NCI-H187 (cell line): Measurements from ENCODE around the gene CALML5.

Experiments
- DNase-seq, 2 experiments: peaks; one replicate each; lab custom pipeline; 2025; lab: John Stamatoyannopoulos, UW

The CALML5 gene

DNA sequence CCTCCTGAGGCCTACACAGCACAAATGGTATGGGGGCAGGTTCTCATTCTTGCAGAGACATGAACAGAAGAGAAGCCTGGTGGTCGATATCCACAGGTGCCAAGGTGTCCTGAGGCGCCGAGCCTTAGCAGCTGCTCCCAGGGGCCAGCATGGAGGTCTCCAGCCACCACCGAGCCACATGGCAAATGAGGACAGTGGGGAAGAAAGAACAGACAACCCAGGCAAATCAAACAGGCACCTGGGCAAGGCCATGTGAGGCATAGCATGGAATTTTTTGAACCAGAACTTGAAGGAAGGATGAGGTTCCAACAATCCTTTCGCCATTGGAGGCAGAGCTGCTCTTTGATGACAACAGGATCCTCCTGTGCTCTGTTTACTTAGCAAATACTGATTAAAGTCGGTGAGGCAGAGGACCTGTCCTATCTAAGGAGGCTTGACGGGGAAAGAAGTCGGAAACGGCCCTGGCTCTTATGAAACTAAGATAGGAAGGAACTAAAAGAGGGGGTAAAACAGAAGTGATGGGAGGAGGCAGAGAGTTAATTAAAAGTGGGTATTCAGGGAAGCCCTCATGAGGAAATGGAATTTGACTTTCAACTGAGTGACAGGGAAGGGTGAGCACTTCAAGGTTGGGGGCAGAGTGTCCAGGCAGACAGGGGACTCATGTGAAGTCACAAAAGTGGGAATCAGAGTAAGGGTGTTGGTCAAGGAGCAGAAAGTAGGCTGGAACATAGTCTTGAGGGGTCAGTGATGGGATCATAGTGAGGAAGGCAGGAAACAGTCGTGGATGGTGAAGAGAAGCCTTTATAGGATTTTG lies 16.8 kb upstream of the CALML5 start:
- no peak for DNase-seq

DNA sequence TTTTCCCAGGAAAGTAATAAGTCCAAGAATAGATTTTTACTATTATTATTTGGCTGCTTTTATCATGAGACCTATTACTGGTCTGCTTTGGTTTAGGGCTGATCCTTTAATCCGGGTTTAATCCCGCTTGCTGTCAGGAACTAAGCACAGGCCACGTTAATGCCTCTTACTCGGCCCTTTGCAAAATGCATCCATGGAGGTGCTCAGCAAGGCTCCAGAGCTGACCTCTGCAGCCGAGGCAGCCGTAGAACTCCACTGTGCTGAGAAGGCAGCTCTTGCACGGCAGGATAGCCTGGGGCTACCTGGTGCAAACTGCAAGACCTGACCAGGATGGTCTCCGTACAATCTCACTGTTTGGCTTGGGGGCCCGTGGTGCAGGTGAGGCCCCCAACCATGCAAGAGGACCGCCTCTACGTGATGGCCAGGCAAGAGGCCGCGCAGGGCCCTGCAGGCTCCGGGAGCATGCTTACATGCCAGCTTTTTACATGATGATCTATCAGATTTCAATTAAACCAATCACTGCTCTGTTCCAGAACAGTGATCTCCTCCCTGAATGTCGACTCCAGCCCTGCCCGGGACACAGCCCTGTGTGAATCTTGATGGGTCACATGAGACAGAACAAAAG lies 15.0 kb upstream of the CALML5 start:
- no peak for DNase-seq

DNA sequence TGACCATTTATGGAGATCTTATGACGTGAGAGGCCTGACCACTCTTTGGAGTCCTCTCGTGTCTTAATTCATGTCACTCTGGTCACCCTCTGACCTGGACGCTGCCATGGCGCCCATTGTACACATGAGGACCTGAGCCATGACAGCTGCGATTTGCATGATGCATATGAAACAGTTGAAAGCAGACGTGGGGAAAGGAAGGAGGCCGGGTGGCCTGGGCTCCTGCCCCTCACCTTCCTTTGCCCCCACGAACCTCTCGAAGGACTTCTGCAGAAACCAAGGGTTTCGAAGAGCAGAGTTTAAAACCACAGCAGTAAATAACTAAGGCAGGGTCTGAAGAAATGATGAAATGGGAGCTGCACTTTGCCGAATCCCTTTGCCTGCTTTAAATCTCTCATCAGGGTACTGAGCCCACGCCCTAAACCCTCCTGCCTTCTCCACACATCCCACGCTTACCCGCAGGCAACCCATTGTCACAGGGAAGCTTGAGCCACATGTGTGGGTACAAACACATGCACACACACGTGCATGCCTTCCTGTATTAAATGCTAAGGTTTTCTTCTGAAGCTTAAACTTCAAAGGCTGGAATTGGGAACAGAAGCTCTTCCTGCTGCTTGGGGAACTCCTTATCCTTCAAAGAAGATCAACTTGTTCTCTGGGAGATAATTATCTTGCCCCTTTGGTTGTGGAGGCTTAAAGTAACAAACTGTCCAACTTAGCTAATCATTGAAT lies 13.7 kb upstream of the CALML5 start:
- no peak for DNase-seq

DNA sequence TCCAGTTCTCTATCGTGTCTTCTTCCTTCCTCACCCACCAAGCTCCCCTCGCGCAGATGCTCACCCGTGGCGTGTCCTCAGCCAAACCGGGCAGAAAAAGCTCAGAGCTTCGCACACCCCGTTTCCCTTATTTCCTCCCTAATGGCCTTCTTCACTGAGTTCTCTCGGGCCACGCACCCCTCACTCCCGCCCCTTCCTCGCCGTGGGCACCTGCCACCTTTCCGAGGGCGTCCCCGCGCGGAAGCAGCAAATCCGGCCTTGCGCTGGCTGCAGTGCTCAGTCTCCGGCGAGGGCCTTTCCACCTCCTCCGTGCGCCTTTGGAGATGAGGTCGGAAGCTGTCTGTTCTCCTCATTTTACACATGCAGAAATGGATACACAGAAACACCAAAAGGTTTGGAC lies 13.0 kb upstream of the CALML5 start:
- no peak for DNase-seq

DNA sequence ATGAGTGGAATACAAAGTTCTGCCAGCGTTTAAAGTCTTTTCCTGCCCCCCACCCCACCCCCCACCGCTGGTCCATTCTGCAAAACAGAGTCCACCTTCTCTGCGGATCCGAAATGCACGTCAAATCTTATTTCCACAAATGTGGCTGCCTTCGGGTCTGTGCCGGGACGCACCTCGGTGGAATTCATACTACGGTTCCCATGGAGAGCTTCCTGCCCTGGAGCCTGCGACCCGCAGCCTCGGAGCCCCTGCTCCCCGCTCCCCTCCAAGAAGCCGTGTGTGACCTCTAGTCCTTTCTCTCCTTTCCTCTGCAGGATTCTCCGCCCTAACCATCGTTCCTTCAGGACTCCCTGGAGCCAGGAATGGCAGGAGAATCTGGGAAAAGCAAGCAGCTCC lies 12.5 kb upstream of the CALML5 start:
- DNase-seq: no peak

DNA sequence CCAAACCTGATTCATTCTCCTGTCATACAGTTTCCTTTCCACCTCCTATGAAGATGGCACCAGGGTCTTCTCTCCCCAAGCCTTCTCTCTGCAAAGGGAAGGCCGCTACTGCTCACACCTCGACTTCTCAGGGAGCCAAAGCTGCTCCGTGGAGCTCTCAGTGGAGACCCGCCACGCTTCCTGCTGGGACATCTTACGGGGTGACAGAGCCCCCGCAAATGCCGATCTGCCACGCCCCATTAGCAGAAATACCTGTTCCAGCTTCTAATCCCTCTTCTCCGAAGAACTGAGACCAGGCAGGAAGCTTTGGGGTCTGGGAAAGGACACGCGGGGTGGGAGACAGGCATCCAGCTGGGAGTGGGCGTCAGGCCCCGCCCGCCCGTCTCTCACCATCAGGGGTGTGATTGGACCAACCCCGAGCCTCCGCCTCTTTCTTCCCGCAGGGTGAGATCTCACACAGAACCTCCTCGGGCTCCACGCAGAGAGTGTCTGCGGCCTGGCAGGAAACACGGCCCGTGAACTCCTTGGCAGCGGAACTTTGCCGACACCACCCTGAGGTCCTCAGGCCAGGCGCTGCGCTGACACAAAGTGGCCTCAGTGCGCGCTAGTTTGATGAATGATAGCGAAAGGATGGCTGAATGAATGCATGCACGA lies 12.0 kb upstream of the CALML5 start:
- DNase-seq: no peak

DNA sequence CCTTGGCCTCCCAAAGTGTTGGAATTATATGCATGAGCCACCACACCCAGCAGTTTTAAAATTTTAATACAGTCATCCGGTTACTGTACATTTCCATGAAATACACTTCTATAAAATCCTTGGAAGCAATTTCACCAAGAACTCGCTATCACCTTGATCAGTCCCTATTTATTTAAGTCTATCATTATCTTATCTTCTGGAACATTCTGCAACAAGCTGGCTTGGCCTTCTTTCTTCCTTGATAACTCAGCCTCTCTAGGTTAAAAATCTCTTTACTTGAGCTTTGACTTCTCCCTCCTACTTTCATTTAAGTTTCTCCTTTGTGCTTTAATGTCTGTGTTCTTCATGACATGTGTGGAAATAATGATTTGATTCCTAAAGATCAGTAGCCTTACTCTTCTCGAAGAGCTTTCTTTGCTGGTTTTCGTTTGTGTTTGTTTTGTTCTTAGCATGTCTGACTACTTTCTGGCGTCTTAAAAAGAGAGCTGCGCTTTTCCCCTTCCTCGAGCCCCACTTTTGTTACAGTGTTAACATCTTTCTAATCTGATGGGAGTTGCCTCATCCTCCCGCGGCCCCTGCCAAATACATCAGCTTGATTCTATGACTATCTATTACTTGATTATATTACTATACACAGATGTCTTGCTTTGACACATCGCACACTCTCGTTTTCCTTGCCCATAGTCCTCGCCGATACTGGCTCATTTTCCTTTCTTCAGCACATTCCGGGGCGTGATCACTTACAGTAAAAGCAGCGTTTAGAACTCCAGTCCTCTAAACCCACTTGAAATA lies 11.1 kb upstream of the CALML5 start:
- no peak for DNase-seq

DNA sequence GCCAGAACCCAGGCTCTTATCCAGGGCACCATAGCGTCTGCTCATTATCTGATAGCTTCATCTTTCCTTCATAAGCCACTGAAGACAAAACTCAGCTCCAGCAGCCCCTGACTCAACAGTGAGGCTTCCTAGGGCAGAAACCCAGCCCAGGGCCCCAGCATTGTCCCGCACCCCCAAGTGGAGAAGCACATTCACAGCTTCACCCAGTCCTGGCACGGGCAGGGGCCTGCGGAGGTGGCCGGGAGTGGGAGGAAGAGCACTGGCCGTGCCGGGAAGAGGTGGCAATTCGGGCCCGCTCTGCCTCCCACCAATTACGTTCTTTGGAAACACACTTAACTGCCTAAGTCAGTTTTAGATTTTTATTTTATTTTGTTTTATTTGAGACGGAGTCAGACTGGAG lies 10.3 kb upstream of the CALML5 start:
- DNase-seq: no peak

DNA sequence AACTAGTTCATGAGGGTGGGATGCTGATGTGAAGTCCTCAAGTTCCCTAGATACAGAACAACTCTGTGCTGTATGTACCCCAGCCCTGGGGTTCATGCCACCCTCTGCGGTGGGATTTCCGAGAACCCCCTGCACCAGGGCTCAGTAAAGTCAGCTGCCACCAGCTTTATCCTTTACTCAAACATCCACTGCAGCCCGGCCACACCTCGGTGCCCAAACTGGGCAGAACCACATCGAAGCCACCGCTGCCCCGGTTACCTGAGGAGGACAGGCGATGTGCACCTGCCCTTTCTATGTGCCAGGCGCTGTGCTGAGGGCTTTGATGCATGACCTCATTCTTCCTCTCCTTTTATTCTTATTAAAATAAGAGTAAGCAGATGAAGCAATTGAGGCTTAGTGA lies 9.9 kb upstream of the CALML5 start:
- no peak for DNase-seq

DNA sequence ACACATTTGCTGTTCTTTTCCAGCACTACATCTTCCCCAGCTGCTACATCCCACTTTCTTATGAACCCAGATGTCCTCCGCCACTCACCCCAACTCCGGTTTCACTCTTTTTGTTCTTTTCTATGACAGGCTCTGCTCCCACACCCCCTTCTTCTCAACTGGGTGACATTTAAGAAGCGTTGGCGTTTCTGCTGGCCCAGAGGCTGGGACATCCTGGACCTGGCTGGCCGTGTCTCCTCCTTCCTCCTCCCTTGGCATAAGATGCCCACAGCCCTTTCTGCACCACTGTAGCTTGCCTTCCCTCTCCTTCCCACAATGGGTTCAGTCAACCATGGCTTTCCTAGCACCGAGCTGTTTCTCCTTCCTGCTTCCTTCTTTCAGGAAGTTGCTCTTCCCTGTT lies 9.4 kb upstream of the CALML5 start:
- DNase-seq: no peak

DNA sequence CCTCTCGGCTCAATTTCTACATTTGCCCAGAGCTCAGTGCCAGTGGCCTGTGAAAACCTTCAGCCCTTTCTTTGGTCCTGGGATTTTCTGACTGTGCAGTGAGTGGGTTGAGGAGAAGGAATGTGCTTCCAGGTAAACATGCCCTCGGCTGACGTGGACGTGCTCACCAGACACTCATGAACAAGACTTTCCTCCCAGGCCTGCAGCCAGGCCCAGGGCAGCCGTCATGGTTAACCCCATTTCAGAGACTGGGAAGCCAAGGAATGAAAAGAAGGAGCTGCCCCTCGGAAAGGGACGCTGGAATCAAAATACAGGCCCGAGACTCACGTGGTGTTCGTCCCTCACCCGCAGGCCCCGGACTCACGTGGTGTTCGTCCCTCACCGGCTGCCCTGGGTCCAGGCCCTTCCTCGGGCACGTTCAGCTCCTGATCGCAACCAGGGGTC lies 8.8 kb upstream of the CALML5 start:
- DNase-seq: no peak

DNA sequence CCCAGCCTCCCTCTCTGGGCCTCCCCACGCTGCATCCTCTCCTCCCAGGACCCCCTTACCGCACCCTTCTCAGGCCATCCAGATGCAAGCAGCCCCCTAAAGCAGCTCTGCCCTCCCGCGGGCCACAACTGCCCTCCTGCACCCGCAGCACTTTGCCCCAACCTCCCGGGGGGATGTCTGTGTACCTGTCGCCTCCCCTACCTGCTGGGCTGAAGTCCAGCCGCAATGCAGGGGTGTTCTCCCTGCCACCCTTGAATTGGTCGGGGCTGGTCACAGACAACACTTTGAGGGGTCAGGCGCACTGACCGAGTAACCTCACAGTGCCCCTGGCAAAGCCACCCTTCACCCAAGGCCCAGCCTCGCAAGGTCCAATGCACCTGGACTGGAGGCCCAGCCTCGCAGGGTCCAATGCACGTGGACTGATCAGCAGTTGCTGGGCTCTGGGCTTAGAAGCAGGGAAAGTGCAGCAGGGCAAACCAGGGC lies 8.3 kb upstream of the CALML5 start:
- no peak for DNase-seq

DNA sequence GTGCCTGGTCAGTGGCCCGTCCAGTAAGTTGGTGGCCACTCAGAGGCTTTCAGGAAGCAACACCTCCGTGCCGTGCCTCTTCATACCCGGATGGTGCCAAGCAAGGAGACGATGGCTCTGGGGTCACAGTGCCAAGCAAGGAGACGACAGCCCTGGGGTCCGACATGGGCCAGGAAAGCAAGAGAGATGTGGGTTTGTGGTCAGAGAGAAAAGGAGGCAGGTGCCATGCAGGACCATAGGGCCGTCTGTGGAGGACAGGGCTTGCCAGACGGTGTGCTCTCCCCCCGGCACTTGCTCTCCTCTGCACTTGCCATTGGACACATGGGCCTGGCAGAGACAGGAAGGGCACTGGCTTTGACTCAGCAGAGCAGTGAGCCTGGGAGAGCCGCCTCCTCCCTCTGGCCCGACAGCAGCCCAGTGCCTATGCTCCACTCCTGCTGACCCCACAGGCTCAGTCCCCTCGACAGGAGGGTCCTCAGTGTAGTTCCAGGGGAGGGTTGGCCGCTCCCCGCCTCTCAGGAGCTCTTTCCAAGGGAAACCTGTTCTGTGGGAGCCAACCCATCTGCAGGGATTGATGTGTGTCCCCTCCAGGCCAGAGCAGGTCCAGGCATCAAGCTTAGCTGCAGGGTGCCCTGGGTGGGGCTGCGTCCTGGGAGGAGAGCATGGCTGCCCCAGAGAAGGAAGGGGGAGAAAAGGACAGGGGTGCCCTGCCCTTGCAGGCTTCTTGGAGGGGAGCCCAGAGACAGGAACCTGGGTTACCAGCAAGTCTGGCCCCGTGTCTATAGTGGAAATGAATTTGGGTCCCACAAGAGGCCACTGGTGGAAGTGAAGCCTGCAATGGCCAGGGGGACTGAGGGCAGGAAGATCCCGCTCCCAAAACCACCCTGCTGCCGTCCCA lies 7.6 kb upstream of the CALML5 start:
- DNase-seq: no peak

DNA sequence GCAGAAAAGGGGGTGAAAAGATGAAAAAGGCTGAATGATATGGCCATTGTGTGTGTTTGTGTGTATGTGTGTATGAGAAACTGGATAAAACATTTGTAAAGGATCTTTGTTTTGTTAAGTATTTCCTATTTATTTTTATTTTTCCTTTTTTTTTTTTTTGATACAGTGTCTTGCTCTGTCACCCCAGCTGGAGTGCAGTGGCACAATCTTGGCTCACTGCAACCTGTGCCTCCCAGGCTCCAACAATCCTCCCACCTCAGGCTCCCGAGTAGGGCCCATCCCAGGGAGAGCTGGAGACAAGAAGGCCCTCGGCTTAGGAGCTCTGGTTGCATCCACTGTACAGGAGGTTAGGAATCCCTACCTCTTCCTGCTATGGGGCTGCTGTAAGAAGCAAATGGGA lies 6.9 kb upstream of the CALML5 start:
- DNase-seq: no peak

DNA sequence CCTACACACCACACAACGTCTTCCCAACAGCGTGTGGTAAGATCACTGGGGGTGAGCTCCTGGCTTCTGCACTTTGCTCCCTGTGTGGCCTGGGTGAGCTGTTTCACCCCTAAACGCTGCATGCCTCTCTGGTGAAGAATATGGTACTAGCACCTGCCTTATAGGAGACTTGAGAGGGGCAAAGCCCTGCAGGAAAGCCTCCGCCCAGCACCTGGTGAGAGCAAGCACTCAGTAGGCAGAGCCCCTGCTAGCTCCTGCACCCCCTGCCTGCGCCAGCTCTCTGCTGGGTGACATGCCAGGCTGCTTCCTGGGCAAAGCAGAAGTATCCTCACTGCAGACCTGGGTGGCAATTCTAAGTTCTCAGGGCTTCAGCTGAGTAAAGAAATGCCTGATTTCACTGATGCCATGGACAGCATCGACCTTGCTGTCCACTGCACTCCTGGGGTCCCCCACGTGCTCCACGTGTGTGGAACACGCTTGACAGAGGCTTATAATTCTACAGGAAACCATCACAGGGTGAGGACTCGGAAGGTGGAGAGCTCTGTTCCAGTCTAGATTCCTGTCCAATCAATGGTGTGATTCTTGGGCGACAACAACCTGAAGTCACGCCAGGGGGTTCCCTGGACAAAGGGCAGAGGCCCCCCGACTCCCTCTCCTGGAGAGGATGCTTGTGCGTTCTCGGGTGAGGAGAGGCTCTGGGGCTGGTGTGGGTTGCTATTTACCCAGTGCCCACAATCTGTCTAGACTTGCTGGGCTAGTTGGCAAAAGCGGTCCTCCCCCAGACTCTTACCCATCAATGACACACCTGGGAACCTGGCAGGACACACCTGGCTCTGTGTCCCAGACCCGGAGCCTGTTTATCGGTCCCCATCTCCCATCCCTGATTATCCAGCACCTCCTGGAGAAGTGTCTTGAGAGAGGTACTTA lies 5.0 kb upstream of the CALML5 start:
- DNase-seq: no peak

DNA sequence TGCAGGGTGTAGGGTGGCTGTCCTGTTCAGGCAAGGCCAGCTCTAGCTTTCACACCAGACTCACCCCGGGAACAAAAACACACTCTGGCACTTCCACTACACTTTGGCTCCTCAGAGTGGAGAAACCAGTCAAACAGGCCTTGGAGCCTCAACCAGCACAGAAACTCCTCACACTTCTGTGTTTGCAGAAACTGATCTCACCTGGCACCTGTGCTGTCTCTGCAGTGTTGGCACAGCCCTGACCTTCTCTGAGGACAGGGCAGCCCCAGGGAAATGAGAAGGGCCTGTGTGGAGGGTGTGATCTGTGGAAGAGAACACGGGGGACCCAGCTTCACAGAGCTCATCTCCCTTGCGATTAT lies 4.1 kb upstream of the CALML5 start:
- no peak for DNase-seq

DNA sequence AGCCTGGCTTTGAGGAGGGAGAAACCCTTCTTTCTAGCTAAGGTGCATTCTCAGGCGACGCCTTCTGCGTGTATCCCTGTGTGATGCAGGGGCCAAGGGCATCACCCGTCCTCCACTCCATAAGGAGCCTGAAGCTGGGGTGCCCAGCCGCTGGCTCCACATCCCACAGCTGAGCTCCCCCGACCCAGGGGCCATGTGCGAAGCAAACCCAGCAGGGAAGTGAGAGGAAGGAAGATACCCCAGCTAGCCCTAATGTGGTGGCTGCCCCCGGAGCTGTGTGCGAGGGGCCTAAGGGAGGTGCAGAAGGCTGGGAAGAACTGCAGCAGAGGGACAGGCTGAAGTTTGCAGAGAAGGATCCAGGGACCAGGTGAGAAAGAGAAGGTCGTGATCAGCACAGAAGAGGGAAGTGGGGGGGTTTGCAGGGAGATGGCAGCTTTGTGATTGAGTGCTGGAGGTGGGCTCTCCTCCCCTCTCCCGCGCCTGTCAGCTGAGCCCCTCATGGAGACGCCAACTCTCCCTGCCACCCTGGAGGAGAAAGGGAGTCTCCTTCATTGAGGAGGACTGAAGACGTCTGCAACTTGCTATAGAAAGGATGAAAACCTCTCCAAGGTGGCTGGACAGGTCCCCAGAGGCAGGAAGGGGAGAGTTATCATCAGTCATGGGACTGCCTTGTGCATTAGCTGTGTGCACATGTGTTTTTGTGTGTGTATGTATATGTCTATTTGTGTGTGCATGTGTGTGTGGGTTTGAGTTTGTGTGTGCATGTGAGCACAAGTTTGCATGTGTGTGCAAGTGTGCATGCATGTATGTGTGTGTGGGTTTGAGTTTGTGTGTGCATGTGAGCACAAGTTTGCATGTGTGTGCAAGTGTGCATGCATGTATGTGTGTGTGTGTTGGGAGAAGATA lies 3.5 kb upstream of the CALML5 start:
- DNase-seq: no peak

DNA sequence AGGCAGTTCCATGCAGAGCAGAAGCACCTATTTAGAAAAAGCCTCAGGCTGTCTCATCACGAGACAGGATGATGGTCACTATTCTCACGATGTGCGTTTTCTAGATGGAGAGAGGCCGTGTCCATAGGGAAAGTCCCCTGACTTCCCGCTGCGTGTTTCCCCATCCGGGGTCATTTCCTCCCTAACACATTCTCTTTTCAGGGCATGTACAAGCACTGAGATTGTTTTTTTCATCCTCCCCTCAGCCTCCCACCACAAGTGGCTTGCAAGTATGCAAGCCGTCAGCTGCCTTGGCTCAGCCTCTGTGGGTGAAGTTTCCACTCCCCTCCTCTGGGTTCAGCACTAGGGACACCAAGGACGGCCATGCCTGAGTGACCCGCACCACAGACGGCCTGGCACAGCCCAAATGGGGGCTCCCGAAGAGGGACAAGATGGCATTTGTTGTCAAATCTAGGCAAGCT lies 2.7 kb upstream of the CALML5 start:
- DNase-seq: no peak
